Measurements from ENCODE around the gene ADSS2.

The ADSS2 gene

GRCh38 chr1:244449936-244450508 lies 1.7 kb downstream of the ADSS2 start:
- Histone ChIP-seq H2AK5ac (ENCODE audit: low read length) (no peak overlapping the region), H2AFZ (ENCODE audit: insufficient read depth, low read length, poor library complexity) (no peak overlapping the region), H3K4me3 (ENCODE audit: low read depth, low read length) (no peak overlapping the region), H3K36me3 (ENCODE audit: control insufficient read depth in 1 of 2, insufficient read depth in 2 of 2, low read length in 2 of 2) (peaks cover 0 to 4% of the 10 kb centered on the region in 2 experiments), H3K4me2 (ENCODE audit: low read length) (peak overlapping the region; percentile 87), H3K4ac (ENCODE audit: low read depth, low read length) (no peak overlapping the region), H4K12ac (ENCODE audit: low read depth, low read length) (no peak overlapping the region), H3K27ac (ENCODE audit: low read depth, low read length) (no peak overlapping the region), H3K14ac (ENCODE audit: low read length) (no peak overlapping the region), H4K91ac (ENCODE audit: low read depth, low read length) (no peak overlapping the region), H2BK5ac (ENCODE audit: low read depth, low read length, poor library complexity) (no peak overlapping the region), H3K18ac (ENCODE audit: low read length) (no peak overlapping the region), H3K79me2 (ENCODE audit: control insufficient read depth, insufficient read depth, low read length, poor library complexity) (peaks cover 7% of the 10 kb centered on the region), H2BK12ac (ENCODE audit: low read length) (no peak overlapping the region), H2BK120ac (ENCODE audit: insufficient read depth, low read length, poor library complexity) (no peak overlapping the region), H3K23ac (ENCODE audit: low read length) (no peak overlapping the region), H4K8ac (ENCODE audit: low read depth, low read length) (no peak overlapping the region), H3K79me1 (ENCODE audit: low read length) (peaks cover 15% of the 10 kb centered on the region), H3K4me1 (ENCODE audit: control insufficient read depth in 1 of 2, insufficient read depth in 2 of 2, low read length in 2 of 2) (peaks cover 8 to 11% of the 10 kb centered on the region in 2 experiments), H3K9me3 (ENCODE audit: insufficient read depth, low read depth, low read length) (no peaks in the 10 kb centered on the region), H3K9ac (ENCODE audit: low read length) (no peak overlapping the region), H3K27me3 (ENCODE audit: insufficient read depth, low read length) (no peaks in the 10 kb centered on the region)
- DNase-seq = peak in 1 of 2 donors; percentile 37
- WGBS (ENCODE audit: extremely low coverage, insufficient coverage, insufficient read length) = no CpG with 5 or more reads among the region's 8 CpGs

- H4K8ac ChIP-seq (ENCODE audit: low read depth, low read length) = no peak overlapping the region
- no CpG with 5 or more reads among the region's 5 CpGs for WGBS (ENCODE audit: extremely low coverage, insufficient coverage, insufficient read length)
Measured at GRCh38 chr1:244448279-244449036, 3.3 kb downstream of the ADSS2 start.

GRCh38 chr1:244447552-244447951 lies 4.2 kb downstream of the ADSS2 start:
- Histone ChIP-seq H3K79me1 (ENCODE audit: low read length) (peaks cover 7% of the 10 kb centered on the region), H3K9ac (ENCODE audit: low read length) (no peak overlapping the region)

More at GRCh38 chr1:244448279-244449036, 3.3 kb downstream of the ADSS2 start:
- Histone ChIP-seq H4K91ac (ENCODE audit: low read depth, low read length) (no peak overlapping the region), H3K9ac (ENCODE audit: low read length) (no peak overlapping the region), H3K79me1 (ENCODE audit: low read length) (peaks cover 7% of the 10 kb centered on the region), H3K4me1 (ENCODE audit: control insufficient read depth in 1 of 2, insufficient read depth in 2 of 2, low read length in 2 of 2) (peaks cover 1 to 5% of the 10 kb centered on the region in 2 experiments), H3K36me3 (ENCODE audit: control insufficient read depth in 1 of 2, insufficient read depth in 2 of 2, low read length in 2 of 2) (peaks cover 0 to 3% of the 10 kb centered on the region in 2 experiments), H3K27me3 (ENCODE audit: insufficient read depth, low read length) (no peaks in the 10 kb centered on the region), H3K27ac (ENCODE audit: low read depth, low read length) (no peak overlapping the region), H3K18ac (ENCODE audit: low read length) (no peak overlapping the region), H2BK5ac (ENCODE audit: low read depth, low read length, poor library complexity) (no peak overlapping the region), H3K79me2 (ENCODE audit: control insufficient read depth, insufficient read depth, low read length, poor library complexity) (peaks cover 9% of the 10 kb centered on the region), H2AFZ (ENCODE audit: insufficient read depth, low read length, poor library complexity) (no peak overlapping the region), H3K23ac (ENCODE audit: low read length) (no peak overlapping the region), H3K4me3 (ENCODE audit: low read depth, low read length) (no peak overlapping the region), H2BK120ac (ENCODE audit: insufficient read depth, low read length, poor library complexity) (no peak overlapping the region), H3K4ac (ENCODE audit: low read depth, low read length) (peak overlapping the region; percentile 69), H3K4me2 (ENCODE audit: low read length) (no peak overlapping the region), H2BK12ac (ENCODE audit: low read length) (no peak overlapping the region), H3K14ac (ENCODE audit: low read length) (no peak overlapping the region), H4K12ac (ENCODE audit: low read depth, low read length) (no peak overlapping the region), H2AK5ac (ENCODE audit: low read length) (no peak overlapping the region), H3K9me3 (ENCODE audit: insufficient read depth, low read depth, low read length) (no peaks in the 10 kb centered on the region)
- no peak for DNase-seq

GRCh38 chr1:244447024-244447423 lies 4.7 kb downstream of the ADSS2 start:
- no peak overlapping the region for H4K8ac ChIP-seq (ENCODE audit: low read depth, low read length)
- H3K4me2 ChIP-seq (ENCODE audit: low read length) = no peak overlapping the region
- H2BK120ac ChIP-seq (ENCODE audit: insufficient read depth, low read length, poor library complexity) = no peak overlapping the region
- no peak overlapping the region for H2AFZ ChIP-seq (ENCODE audit: insufficient read depth, low read length, poor library complexity)
- no peak overlapping the region for H3K27ac ChIP-seq (ENCODE audit: low read depth, low read length)
- H3K18ac ChIP-seq (ENCODE audit: low read length) = no peak overlapping the region
- H3K9ac ChIP-seq (ENCODE audit: low read length) = no peak overlapping the region
- H4K91ac ChIP-seq (ENCODE audit: low read depth, low read length) = no peak overlapping the region
- H3K36me3 ChIP-seq (ENCODE audit: control insufficient read depth in 1 of 2, insufficient read depth in 2 of 2, low read length in 2 of 2) = peaks cover 0 to 2% of the 10 kb centered on the region in 2 experiments
- H3K27me3 ChIP-seq (ENCODE audit: insufficient read depth, low read length) = no peaks in the 10 kb centered on the region
- H3K23ac ChIP-seq (ENCODE audit: low read length) = no peak overlapping the region
- no CpG with 5 or more reads among the region's 1 CpG for WGBS (ENCODE audit: extremely low coverage, insufficient coverage, insufficient read length)
- H4K12ac ChIP-seq (ENCODE audit: low read depth, low read length) = no peak overlapping the region
- H3K4me1 ChIP-seq (ENCODE audit: control insufficient read depth in 1 of 2, insufficient read depth in 2 of 2, low read length in 2 of 2) = peaks cover 0 to 5% of the 10 kb centered on the region in 2 experiments
- no peak overlapping the region for H2AK5ac ChIP-seq (ENCODE audit: low read length)
- H2BK12ac ChIP-seq (ENCODE audit: low read length) = no peak overlapping the region
- no peak overlapping the region for H2BK5ac ChIP-seq (ENCODE audit: low read depth, low read length, poor library complexity)
- H3K14ac ChIP-seq (ENCODE audit: low read length) = no peak overlapping the region
- DNase-seq = no peak
- H3K79me1 ChIP-seq (ENCODE audit: low read length) = peaks cover 7% of the 10 kb centered on the region
- H3K4ac ChIP-seq (ENCODE audit: low read depth, low read length) = peak overlapping the region; percentile 66
- H3K4me3 ChIP-seq (ENCODE audit: low read depth, low read length) = no peak overlapping the region
- no peaks in the 10 kb centered on the region for H3K9me3 ChIP-seq (ENCODE audit: insufficient read depth, low read depth, low read length)
- peaks cover 10% of the 10 kb centered on the region for H3K79me2 ChIP-seq (ENCODE audit: control insufficient read depth, insufficient read depth, low read length, poor library complexity)

More at GRCh38 chr1:244447552-244447951, 4.2 kb downstream of the ADSS2 start:
- no peak overlapping the region for H4K91ac ChIP-seq (ENCODE audit: low read depth, low read length)
- H3K4me1 ChIP-seq (ENCODE audit: control insufficient read depth in 1 of 2, insufficient read depth in 2 of 2, low read length in 2 of 2) = peaks cover 0 to 5% of the 10 kb centered on the region in 2 experiments
- no peaks in the 10 kb centered on the region for H3K27me3 ChIP-seq (ENCODE audit: insufficient read depth, low read length)
- no peak overlapping the region for H2BK5ac ChIP-seq (ENCODE audit: low read depth, low read length, poor library complexity)
- H3K79me2 ChIP-seq (ENCODE audit: control insufficient read depth, insufficient read depth, low read length, poor library complexity) = peaks cover 10% of the 10 kb centered on the region
- WGBS (ENCODE audit: extremely low coverage, insufficient coverage, insufficient read length) = no CpG with 5 or more reads among the region's 2 CpGs
- no peak overlapping the region for H2AK5ac ChIP-seq (ENCODE audit: low read length)
- H2BK12ac ChIP-seq (ENCODE audit: low read length) = no peak overlapping the region
- no peak overlapping the region for H2BK120ac ChIP-seq (ENCODE audit: insufficient read depth, low read length, poor library complexity)
- H2AFZ ChIP-seq (ENCODE audit: insufficient read depth, low read length, poor library complexity) = no peak overlapping the region
- H4K12ac ChIP-seq (ENCODE audit: low read depth, low read length) = no peak overlapping the region
- no peak overlapping the region for H3K27ac ChIP-seq (ENCODE audit: low read depth, low read length)
- no peak overlapping the region for H3K4ac ChIP-seq (ENCODE audit: low read depth, low read length)
- H3K23ac ChIP-seq (ENCODE audit: low read length) = no peak overlapping the region
- no peaks in the 10 kb centered on the region for H3K9me3 ChIP-seq (ENCODE audit: insufficient read depth, low read depth, low read length)
- no peak overlapping the region for H3K14ac ChIP-seq (ENCODE audit: low read length)
- no peak overlapping the region for H4K8ac ChIP-seq (ENCODE audit: low read depth, low read length)
- H3K18ac ChIP-seq (ENCODE audit: low read length) = no peak overlapping the region
- no peak overlapping the region for H3K4me3 ChIP-seq (ENCODE audit: low read depth, low read length)
- DNase-seq = no peak
- no peak overlapping the region for H3K4me2 ChIP-seq (ENCODE audit: low read length)
- peaks cover 0 to 2% of the 10 kb centered on the region in 2 experiments for H3K36me3 ChIP-seq (ENCODE audit: control insufficient read depth in 1 of 2, insufficient read depth in 2 of 2, low read length in 2 of 2)

All from trophoblast cell (in vitro differentiated cells and primary cell).